Measurements from ENCODE around the gene PLEKHM3.

The PLEKHM3 gene

GRCh38 chr2:207791579-207792243 is 233.6 kb downstream of the PLEKHM3 start:
- DNase-seq (ENCODE audit: low read depth in 2 of 2), result no peak

GRCh38 chr2:207790898-207791297 is 234.4 kb downstream of the PLEKHM3 start:
- DNase-seq (ENCODE audit: low read depth in 2 of 2), result no peak

GRCh38 chr2:207787800-207788199 is 237.5 kb downstream of the PLEKHM3 start:
- DNase-seq (ENCODE audit: low read depth in 2 of 2), result no peak

DNA sequence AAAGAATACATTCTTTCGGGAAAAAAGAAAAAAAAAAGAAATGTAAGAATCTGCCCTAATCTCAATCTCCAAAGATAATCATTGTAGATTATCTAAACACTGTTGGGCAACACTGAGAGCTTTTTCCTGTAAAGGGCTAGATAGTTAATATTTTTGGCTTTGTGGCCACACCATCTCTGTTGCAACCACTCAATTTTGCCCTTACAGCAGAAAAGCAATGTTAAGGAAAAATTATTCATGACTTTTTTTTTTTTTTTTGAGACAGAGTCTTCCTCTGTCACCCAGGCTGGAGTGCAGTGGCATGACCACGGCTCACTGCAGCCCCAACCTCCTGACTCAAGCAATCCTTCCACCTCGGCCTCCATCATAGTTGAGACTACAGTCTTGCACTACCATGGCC is 238.3 kb downstream of the PLEKHM3 start:
- DNase-seq (ENCODE audit: low read depth in 2 of 2), result no peak

GRCh38 chr2:207784898-207785297 is 240.4 kb downstream of the PLEKHM3 start:
- no peak for DNase-seq (ENCODE audit: low read depth in 2 of 2)

DNA sequence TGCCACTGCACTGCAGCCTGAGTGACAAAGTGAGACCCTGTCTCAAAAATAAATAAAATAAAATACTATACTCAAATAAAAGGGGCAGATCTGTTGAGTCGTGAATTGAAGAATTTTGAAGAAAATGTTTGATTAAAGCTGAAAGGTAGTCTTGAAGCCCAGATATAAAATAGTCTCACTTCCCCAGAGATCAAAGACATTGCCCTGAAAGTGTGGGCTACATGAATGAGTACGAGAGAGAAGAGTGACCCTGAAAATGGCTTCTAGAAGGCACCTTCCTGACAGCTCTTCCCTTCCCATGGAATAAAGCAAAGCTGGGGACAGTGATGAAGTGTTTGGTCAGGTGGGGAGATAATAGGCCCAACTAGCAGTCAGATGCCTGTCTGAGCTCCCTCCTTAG is 241.8 kb downstream of the PLEKHM3 start:
- no peak for DNase-seq (ENCODE audit: low read depth in 2 of 2)

GRCh38 chr2:207782238-207783030 is 242.9 kb downstream of the PLEKHM3 start:
- no peak for DNase-seq (ENCODE audit: low read depth in 2 of 2)

- DNase-seq (ENCODE audit: low read depth in 2 of 2), result no peak
These were observed 245.8 kb downstream of the PLEKHM3 start for GRCh38 chr2:207779523-207779922.

DNA sequence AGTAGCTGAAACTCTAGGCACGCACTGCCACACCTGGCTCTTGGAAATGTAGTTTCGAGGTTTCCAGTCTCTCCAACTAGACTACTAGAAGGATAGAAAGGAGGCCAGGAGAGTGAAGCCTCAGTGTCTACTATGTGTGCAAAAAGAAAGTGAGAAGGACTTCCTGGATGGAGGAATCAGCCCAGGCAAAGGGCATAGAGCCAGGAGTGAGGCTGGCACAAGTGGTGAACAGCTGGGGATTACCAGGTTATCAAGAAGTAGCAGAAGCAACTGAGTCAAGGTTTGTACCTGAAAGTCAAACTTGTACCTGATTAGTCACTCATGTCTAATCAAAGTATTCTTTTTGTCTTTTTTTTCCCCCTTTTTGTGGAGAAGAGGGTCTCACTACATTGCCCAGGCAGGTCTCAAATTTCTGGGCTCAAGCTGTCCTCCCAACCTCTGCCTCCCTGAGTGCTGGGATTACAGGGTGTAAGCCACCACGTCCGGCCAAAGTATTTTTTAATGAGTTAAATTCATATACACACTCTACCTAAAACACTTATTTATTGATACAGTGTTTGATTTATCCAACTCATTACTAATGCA is 246.9 kb downstream of the PLEKHM3 start:
- no peak for DNase-seq (ENCODE audit: low read depth in 2 of 2)

- no peak for DNase-seq (ENCODE audit: low read depth in 2 of 2)
These were observed 248.2 kb downstream of the PLEKHM3 start for GRCh38 chr2:207777124-207777523.

- DNase-seq (ENCODE audit: low read depth in 2 of 2), result no peak
These were observed 249.9 kb downstream of the PLEKHM3 start for GRCh38 chr2:207775473-207775872.

DNA sequence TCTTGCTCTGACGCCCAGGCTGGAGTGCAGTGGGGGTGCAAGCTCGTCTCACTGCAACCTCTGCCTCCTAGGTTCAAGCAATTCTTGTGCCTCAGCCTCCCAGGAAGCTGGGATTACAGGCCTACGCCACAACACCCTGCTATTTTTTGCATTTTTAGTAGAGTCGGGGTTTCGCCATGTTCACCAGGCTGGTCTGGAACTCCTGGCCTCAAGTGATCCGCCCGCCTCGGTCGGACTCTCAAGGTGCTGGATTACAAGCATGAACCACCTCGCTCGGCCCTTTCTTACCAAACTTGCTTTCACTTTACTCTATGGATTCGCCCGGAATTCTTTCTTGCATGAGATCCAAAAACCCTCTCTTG is 252.5 kb downstream of the PLEKHM3 start:
- DNase-seq (ENCODE audit: low read depth in 2 of 2), result no peak

DNA sequence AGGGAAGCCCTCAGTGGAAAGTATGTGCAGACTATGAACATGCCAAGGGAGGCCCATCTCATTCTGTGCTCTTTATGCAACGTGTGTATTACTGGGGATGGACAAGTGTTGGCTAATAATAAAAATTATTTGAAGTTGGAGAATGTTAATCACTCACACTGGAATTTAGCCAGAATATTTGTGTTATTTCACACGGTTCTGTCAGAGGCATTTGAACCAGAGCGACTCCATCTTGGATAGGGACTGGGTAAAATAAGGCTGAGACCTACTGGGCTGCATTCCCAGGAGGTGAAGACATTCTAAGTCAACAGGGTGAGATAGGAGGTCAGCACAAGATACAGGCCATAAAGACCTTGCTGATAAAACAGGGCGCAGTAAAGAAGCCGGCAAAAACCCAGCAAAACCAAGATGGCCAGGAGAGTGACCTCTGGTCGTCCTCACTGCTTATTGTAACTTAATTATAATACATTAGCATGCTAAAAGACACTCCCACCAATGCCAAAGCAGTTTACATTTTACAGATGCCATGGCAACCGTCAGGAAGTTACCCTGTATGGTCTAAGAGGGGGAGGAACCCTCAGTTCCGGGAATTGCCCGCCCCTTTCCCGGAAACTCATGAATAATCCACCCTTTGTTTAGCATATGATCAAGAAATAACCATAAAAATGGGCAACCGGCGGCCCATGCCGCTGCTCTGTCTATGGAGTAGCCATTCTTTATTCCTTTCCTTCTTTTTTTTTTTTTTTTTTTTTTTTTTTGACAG is 253.1 kb downstream of the PLEKHM3 start:
- no peak for DNase-seq (ENCODE audit: low read depth in 2 of 2)

DNA sequence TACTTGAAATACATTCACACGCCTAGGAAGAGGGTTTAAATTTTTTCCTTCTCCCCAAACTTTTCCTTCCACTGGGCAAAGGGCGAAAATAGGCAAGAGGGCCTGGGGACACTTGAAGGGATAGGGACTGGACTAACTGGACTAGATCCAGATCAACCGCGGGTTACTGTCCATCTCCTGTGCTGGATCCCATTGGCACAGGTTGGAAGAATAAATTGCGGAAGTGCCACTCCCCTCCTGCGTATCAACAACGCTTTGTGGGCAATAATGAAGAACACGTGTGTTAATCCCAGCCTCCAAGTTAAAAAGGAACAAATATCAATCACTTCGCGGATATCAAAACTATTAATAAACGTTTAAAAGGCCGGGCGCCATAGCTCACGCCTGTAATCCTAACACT is 253.9 kb downstream of the PLEKHM3 start:
- no peak for DNase-seq (ENCODE audit: low read depth in 2 of 2)
